NCI-H146 (cell line): ENCODE measurements around the gene FADS2.

Source experiments
- DNase-seq: peaks from one replicate; lab custom pipeline; 2025; lab: John Stamatoyannopoulos, UW

Gene FADS2

GRCh38 chr11:61847914-61848581 lies 19.9 kb downstream of the FADS2 start:
- no peak for DNase-seq

GRCh38 chr11:61848631-61849030 lies 20.5 kb downstream of the FADS2 start:
- DNase-seq: no peak

- DNase-seq: no peak
Measured at GRCh38 chr11:61850687-61851086, 22.6 kb downstream of the FADS2 start.

- no peak for DNase-seq
Measured at GRCh38 chr11:61851113-61851899, 23.2 kb downstream of the FADS2 start.

- no peak for DNase-seq
Measured at GRCh38 chr11:61851900-61852295, 23.8 kb downstream of the FADS2 start.

- no peak for DNase-seq
Measured at GRCh38 chr11:61853698-61854169, 25.6 kb downstream of the FADS2 start.

- DNase-seq: no peak
Measured at GRCh38 chr11:61854206-61854895, 26.3 kb downstream of the FADS2 start.

GRCh38 chr11:61854966-61855714 lies 27.0 kb downstream of the FADS2 start:
- no peak for DNase-seq

GRCh38 chr11:61855939-61856680 lies 28.0 kb downstream of the FADS2 start:
- DNase-seq: no peak

- DNase-seq: no peak
Measured at GRCh38 chr11:61860054-61860903, 32.2 kb downstream of the FADS2 start.

- DNase-seq: no peak
Measured at GRCh38 chr11:61861634-61862033, 33.5 kb downstream of the FADS2 start.

- no peak for DNase-seq
Measured at GRCh38 chr11:61862714-61863547, 34.8 kb downstream of the FADS2 start.

GRCh38 chr11:61863548-61864081 lies 35.5 kb downstream of the FADS2 start:
- DNase-seq: no peak

- no peak for DNase-seq
Measured at GRCh38 chr11:61864814-61865775, 37.0 kb downstream of the FADS2 start.

GRCh38 chr11:61866231-61866957 lies 38.3 kb downstream of the FADS2 start:
- DNase-seq: no peak

GRCh38 chr11:61866958-61867343 lies 38.9 kb downstream of the FADS2 start:
- DNase-seq: no peak
